NCI-H345 treated with DMSO at 0.1 percent for 48 hours (cell line): ENCODE data around the gene STPG4.

Experiments
- DNase-seq: peaks from one replicate; lab custom pipeline; 2025; ENCODE audit not compliant: unreplicated experiment; lab: John Stamatoyannopoulos, UW

STPG4 gene

GRCh38 chr2:47091118-47091517 is 64.0 kb downstream of the STPG4 start:
- DNase-seq = no peak

GRCh38 chr2:47089083-47089464 is 66.0 kb downstream of the STPG4 start:
- DNase-seq = no peak

- no peak for DNase-seq
These were observed 66.6 kb downstream of the STPG4 start for GRCh38 chr2:47088371-47089082.

GRCh38 chr2:47087051-47087450 is 68.1 kb downstream of the STPG4 start:
- no peak for DNase-seq

GRCh38 chr2:47086571-47086970 is 68.5 kb downstream of the STPG4 start:
- DNase-seq = no peak

GRCh38 chr2:47086054-47086471 is 69.0 kb downstream of the STPG4 start:
- DNase-seq = no peak

GRCh38 chr2:47083886-47084687 is 71.0 kb downstream of the STPG4 start:
- no peak for DNase-seq

GRCh38 chr2:47083485-47083884 is 71.6 kb downstream of the STPG4 start:
- no peak for DNase-seq

GRCh38 chr2:47083005-47083404 is 72.1 kb downstream of the STPG4 start:
- DNase-seq = no peak

- DNase-seq = no peak
These were observed 74.2 kb downstream of the STPG4 start for GRCh38 chr2:47080888-47081301.

GRCh38 chr2:47079515-47080412 is 75.3 kb downstream of the STPG4 start:
- no peak for DNase-seq

- DNase-seq = no peak
These were observed 76.3 kb downstream of the STPG4 start for GRCh38 chr2:47078541-47079482.

- DNase-seq = no peak
These were observed 77.5 kb downstream of the STPG4 start for GRCh38 chr2:47077442-47078117.

- no peak for DNase-seq
These were observed 78.3 kb downstream of the STPG4 start for GRCh38 chr2:47076586-47077441.

GRCh38 chr2:47076126-47076506 is 79.0 kb downstream of the STPG4 start:
- DNase-seq = no peak

GRCh38 chr2:47075361-47076125 is 79.6 kb downstream of the STPG4 start:
- DNase-seq = no peak

- no peak for DNase-seq
These were observed 80.4 kb downstream of the STPG4 start for GRCh38 chr2:47074691-47075090.

- DNase-seq = no peak
These were observed 81.5 kb downstream of the STPG4 start for GRCh38 chr2:47073641-47074040.
